Ovary (tissue), 9 donors: ENCODE measurements around the gene RNF126. TPM values are rescaled to one million over a fixed set of nuclear protein-coding genes. Genes with fewer than 3 reads are reported as not detected.

Experiments
- DNase-seq, 5 donors: peaks; one replicate each; pipeline ENCODE4 v3.0.0-alpha.2; 2019 to 2020
- H3K27ac ChIP-seq, 2 donors: fragments of 200-600 bp; one replicate each; pipeline versions ENCODE4 v1.5.1 to v1.8.0; 2019 to 2022
- H3K27me3 ChIP-seq: fragments of 200-600 bp; one replicate; pipeline ENCODE4 v1.8.0; 2022
- H3K36me3 ChIP-seq: fragments of 200-600 bp; sonication (generic); one replicate; pipeline ENCODE4 v1.5.1; 2019
- H3K4me1 ChIP-seq: one replicate; pipeline ENCODE4 v1.8.1; 2013; ENCODE audit warnings: mild to moderate bottlenecking, moderate library complexity; ENCODE audit not compliant: insufficient read depth
- H3K4me3 ChIP-seq: fragments of 200-600 bp; sonication (generic); one replicate; pipeline ENCODE4 v1.5.1; 2017
- H3K9me3 ChIP-seq, 2 donors: fragments of 200-600 bp in 1 of 2; sonication (generic) in 1 of 2; one replicate each; pipeline versions ENCODE4 v1.5.1 to v1.8.1; 2013 to 2019; ENCODE audit warnings: mild to moderate bottlenecking in 1 of 2, moderate library complexity in 1 of 2
- CTCF ChIP-seq, 3 donors: fragments of 450-650 bp in 2 of 3; fragments of 200-600 bp in 1 of 3; IDR thresholded peaks; one replicate each; pipeline versions ENCODE4 v1.5.1 to v1.8.0; 2016 to 2022; ENCODE audit warnings: antibody characterized with exemption in 3 of 3, mild to moderate bottlenecking in 1 of 3
- EP300 ChIP-seq: sonication (generic); formaldehyde crosslinking; IDR thresholded peaks from one replicate; pipeline ENCODE4 v1.6.1; 2017; ENCODE audit warnings: antibody characterized with exemption
- POLR2A ChIP-seq: fragments of 450-650 bp; IDR thresholded peaks from one replicate; pipeline ENCODE4 v1.6.1; 2017; ENCODE audit warnings: antibody characterized with exemption, mild to moderate bottlenecking, moderate library complexity
- WGBS, 3 donors: extraction: QIAGEN DNeasy Blood & Tissue Kit in 1 of 3; methylation state at CpG; one replicate each; pipeline versions ENCODE4 v1.1.5 to v1.1.7; 2013 to 2017; 5-methylcytosine and 5-hydroxymethylcytosine counted together
- intact Hi-C, 4 donors: fragments of 100-400 bp; cut with DNase I; formaldehyde crosslinking; loops; one replicate each; pipeline versions ENCODE4 v1.11.0 to v1.15.1; 2022 to 2023
- polyA plus RNA-seq, 2 donors: library from polyadenylated mRNA; stranded (reverse); fragments of 200-250 nt in 1 of 2; fragments of 350-450 nt in 1 of 2; fragmentation: Illumina TruSeq in 1 of 2; extraction: RNeasy Lipid Tissue Mini Kit (QIAGEN cat#74804) in 1 of 2; gene quantifications; one replicate each; pipeline ENCODE4 v1.2.3, GENCODE V29; 2013 to 2014
- total RNA-seq, 7 donors: library from RNA; depleted of rRNA in 2 of 7; stranded (reverse); fragments of >200 nt in 2 of 7; fragmentation: NEBNext Ultra II Directional in 3 of 7; extraction: Animal tissue kit (Norgen Biotek cat#: 25700) in 3 of 7; gene quantifications; one replicate each; pipeline versions ENCODE4 v1.1.0 to v1.2.4, GENCODE V29; 2016 to 2023
- donor health status: DM: no; HTN: no; CAD: no; lungs with moderate emphysema.
- donor health status: DM: no; HTN: no; CAD: no.
- donor health status: Bipolar disorder and iron deficiency.
- donor health status: DM: yes; HTN: yes; CAD: no.
- donor health status: DM: no; HTN: no; CAD: no.
- donor health status: DM: yes; HTN: yes; CAD: no.

RNF126 gene
- total and polyA plus RNA-seq, 9 donors = 1.5 to 52.2 (median 32.2) TPM

GRCh38 chr19:647566-648284 is 15.3 kb downstream of the RNF126 start:
- Histone ChIP-seq H3K36me3 (no peaks in the 10 kb centered on the region), H3K4me3 (no peak overlapping the region), H3K4me1 (peaks cover 2% of the 10 kb centered on the region), H3K9me3 (no peaks in the 10 kb centered on the region), H3K27ac (no peak overlapping the region), H3K27me3 (no peaks in the 10 kb centered on the region)
- intact Hi-C loops = no loop called here
- DNase-seq = peak in 1 of 5 donors; percentile 18
- TF ChIP-seq POLR2A (no peak), EP300 (no peak), CTCF (IDR thresholded peaks at IDR 0.05) (no peak)
- WGBS, 3 donors = 87 to 88% (median 88%) methylated on average over 52 of the region's 52 CpGs

GRCh38 chr19:646779-647565 is 16.0 kb downstream of the RNF126 start:
- WGBS, 3 donors = 91 to 94% (median 92%) methylated on average over 48 of the region's 48 CpGs
- Histone ChIP-seq H3K4me3 (no peak overlapping the region), H3K27ac (no peak overlapping the region), H3K9me3 (no peaks in the 10 kb centered on the region), H3K4me1 (peaks cover 2% of the 10 kb centered on the region), H3K27me3 (no peaks in the 10 kb centered on the region), H3K36me3 (no peaks in the 10 kb centered on the region)
- TF ChIP-seq EP300 = no peak
- no peak for TF ChIP-seq CTCF (IDR thresholded peaks at IDR 0.05)
- TF ChIP-seq POLR2A = no peak
- DNase-seq = peak in 2 of 5 donors; percentile 21 to 23
- intact Hi-C loops = no loop called here

- Histone ChIP-seq H3K4me3 (no peak overlapping the region), H3K36me3 (no peaks in the 10 kb centered on the region), H3K27ac (no peak overlapping the region), H3K27me3 (no peaks in the 10 kb centered on the region), H3K9me3 (no peaks in the 10 kb centered on the region), H3K4me1 (peaks cover 2% of the 10 kb centered on the region)
- intact Hi-C loops = no loop called here
- TF ChIP-seq POLR2A = no peak
- no peak for TF ChIP-seq EP300
- no peak for TF ChIP-seq CTCF (IDR thresholded peaks at IDR 0.05)
- 87 to 92% (median 91%) methylated on average over 62 of the region's 62 CpGs for WGBS, 3 donors
- DNase-seq = peak in 2 of 5 donors; percentile 16 to 37
Measured at GRCh38 chr19:645912-646778, 16.9 kb downstream of the RNF126 start.

GRCh38 chr19:644789-645188 is 18.2 kb downstream of the RNF126 start:
- H3K27ac ChIP-seq = no peak overlapping the region
- H3K4me3 ChIP-seq = no peak overlapping the region
- WGBS, 3 donors = 80 to 84% (median 83%) methylated on average over 14 of the region's 14 CpGs
- TF ChIP-seq POLR2A (no peak), EP300 (no peak), CTCF (IDR thresholded peaks at IDR 0.05) (no peak)
- H3K36me3 ChIP-seq = no peaks in the 10 kb centered on the region
- no peak for DNase-seq
- intact Hi-C loops = no loop called here
- no peaks in the 10 kb centered on the region for H3K27me3 ChIP-seq
- H3K4me1 ChIP-seq = peaks cover 4% of the 10 kb centered on the region
- H3K9me3 ChIP-seq = no peaks in the 10 kb centered on the region
